Fibroblast of lung (primary cell): ENCODE results near the gene ATP8B2. TPM values are rescaled to one million over a fixed set of nuclear protein-coding genes. Genes with fewer than 3 reads are reported as not detected.
"Not testable (repeated sequence)": the region's sequence is repeated elsewhere in the genome, so short reads cannot be mapped to it uniquely, and the experiment has no call there.

Experiments used
- DNase-seq, 2 donors: peaks; one replicate each; pipeline versions ENCODE4 v3.0.0 to v3.0.0-alpha.2; 2010; ENCODE audit warnings: low read depth in 2 of 2
- H2AFZ ChIP-seq: 2 replicates; pipeline ENCODE4 v1.5.1; 2012; ENCODE audit warnings: low read length, control low read depth, inconsistent platforms
- H3K27ac ChIP-seq: 2 replicates; pipeline ENCODE4 v1.5.1; 2011; ENCODE audit warnings: low read length, control low read depth; ENCODE audit not compliant: insufficient read depth
- H3K27me3 ChIP-seq: 2 replicates; pipeline ENCODE4 v1.5.1; 2011; ENCODE audit warnings: mild to moderate bottlenecking, low read length; ENCODE audit not compliant: control insufficient read depth, insufficient read depth
- H3K36me3 ChIP-seq: 2 replicates; pipeline ENCODE4 v1.5.1; 2011; ENCODE audit warnings: low read length; ENCODE audit not compliant: control insufficient read depth, insufficient read depth
- H3K4me1 ChIP-seq: 2 replicates; pipeline ENCODE4 v1.5.1; 2011; ENCODE audit warnings: low read length; ENCODE audit not compliant: control insufficient read depth, insufficient read depth; ENCODE audit errors: extremely low read depth
- H3K4me2 ChIP-seq: 2 replicates; pipeline ENCODE4 v1.5.1; 2011; ENCODE audit warnings: low read length, control low read depth; ENCODE audit not compliant: insufficient read depth; ENCODE audit errors: extremely low read depth
- H3K4me3 ChIP-seq, 4 experiments: fragments of 200-600 bp in 1 of 4; sonication (generic) in 1 of 4; replicated peaks in 1 of 4; 2 replicates each; pipeline ENCODE4 v1.5.1; 2011 to 2016; ENCODE audit warnings: low read length in 4 of 4, low read depth in 3 of 4, mild to moderate bottlenecking in 3 of 4, control low read depth in 2 of 4, inconsistent platforms in 1 of 4, mixed read lengths in 1 of 4; ENCODE audit not compliant: insufficient read depth in 1 of 4; ENCODE audit errors: control extremely low read depth in 1 of 4
- H3K79me2 ChIP-seq: 2 replicates; pipeline ENCODE4 v1.5.1; 2012; ENCODE audit warnings: mild to moderate bottlenecking, low read length, inconsistent platforms; ENCODE audit not compliant: control insufficient read depth, insufficient read depth
- H3K9ac ChIP-seq: 2 replicates; pipeline ENCODE4 v1.5.1; 2011; ENCODE audit warnings: mild to moderate bottlenecking, low read length, control low read depth; ENCODE audit not compliant: insufficient read depth
- H3K9me3 ChIP-seq: 2 replicates; pipeline ENCODE4 v1.5.1; 2012; ENCODE audit warnings: low read depth, low read length; ENCODE audit not compliant: control insufficient read depth, insufficient read depth
- H4K20me1 ChIP-seq: 2 replicates; pipeline ENCODE4 v1.5.1; 2011; ENCODE audit warnings: low read length; ENCODE audit not compliant: control insufficient read depth, insufficient read depth; ENCODE audit errors: extremely low read depth
- EZH2 ChIP-seq: IDR thresholded peaks from 2 replicates; pipeline ENCODE4 v1.5.1; 2012; ENCODE audit warnings: low read length, control low read depth, mild to moderate bottlenecking; ENCODE audit errors: missing control alignments
- polyA plus RNA-seq, 2 donors: library from polyadenylated mRNA; depleted of rRNA in 1 of 2; stranded (reverse) in 1 of 2; unstranded in 1 of 2; fragments of >200 nt; gene quantifications; 2 replicates each; pipeline ENCODE4 v1.2.1, GENCODE V29; 2011 to 2012; ENCODE audit warnings: missing spikeins in 1 of 2
- total RNA-seq: library from RNA; depleted of rRNA; stranded (reverse); fragments of >200 nt; gene quantifications from 2 replicates; pipeline ENCODE4 v1.2.1, GENCODE V29; 2014
- TF ChIP-seq, protein P1 (sequence below), 2 donors: IDR thresholded peaks in 1 of 2; conservative IDR thresholded peaks in 1 of 2; 1 replicate in 1 of 2; 2 replicates in 1 of 2; pipeline ENCODE4 v1.5.1; 2011 to 2012; ENCODE audit warnings: low read length in 2 of 2, control low read depth in 1 of 2, inconsistent platforms in 1 of 2, low read depth in 1 of 2, mild to moderate bottlenecking in 1 of 2

Gene ATP8B2
- total and polyA plus RNA-seq, 2 donors (not counting 1 experiment from before 2014, with no cell fraction given), result 101 to 205 TPM

DNA sequence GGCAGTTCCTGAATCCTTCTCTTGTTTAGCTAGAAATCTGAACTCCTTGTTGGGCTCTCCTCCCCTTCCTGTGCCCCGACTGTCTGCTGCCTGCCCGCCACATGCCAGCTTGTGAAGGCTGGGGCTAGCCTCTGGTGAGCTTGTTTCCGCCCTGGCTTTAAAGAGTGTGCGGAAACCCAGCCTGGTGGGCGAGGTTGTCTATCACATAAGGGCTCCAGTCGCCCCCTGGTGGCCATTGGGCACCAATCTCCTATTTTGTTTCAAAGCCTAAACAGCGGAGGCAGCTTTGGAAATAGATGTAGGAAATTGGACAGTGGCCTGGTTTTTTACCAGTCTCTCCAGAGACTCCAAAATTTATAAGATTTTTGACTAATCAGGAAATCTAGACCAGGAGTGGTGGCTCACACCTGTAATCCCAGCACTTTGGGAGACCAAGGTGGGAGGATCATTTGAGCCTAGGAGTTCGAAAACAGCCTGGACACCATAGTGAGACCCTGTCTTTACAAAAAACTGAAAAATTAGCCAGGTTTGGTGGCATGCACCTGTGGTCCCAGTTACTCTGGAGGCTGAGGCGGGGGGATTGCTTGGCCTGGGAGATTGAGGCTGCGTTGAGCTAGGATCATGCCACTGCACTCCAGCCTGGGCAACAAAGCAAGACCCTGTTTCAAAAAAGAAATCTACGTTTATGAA, 9.8 kb downstream of the ATP8B2 start:
- H3K79me2 ChIP-seq, result peaks cover 4% of the 10 kb centered on the region

DNA sequence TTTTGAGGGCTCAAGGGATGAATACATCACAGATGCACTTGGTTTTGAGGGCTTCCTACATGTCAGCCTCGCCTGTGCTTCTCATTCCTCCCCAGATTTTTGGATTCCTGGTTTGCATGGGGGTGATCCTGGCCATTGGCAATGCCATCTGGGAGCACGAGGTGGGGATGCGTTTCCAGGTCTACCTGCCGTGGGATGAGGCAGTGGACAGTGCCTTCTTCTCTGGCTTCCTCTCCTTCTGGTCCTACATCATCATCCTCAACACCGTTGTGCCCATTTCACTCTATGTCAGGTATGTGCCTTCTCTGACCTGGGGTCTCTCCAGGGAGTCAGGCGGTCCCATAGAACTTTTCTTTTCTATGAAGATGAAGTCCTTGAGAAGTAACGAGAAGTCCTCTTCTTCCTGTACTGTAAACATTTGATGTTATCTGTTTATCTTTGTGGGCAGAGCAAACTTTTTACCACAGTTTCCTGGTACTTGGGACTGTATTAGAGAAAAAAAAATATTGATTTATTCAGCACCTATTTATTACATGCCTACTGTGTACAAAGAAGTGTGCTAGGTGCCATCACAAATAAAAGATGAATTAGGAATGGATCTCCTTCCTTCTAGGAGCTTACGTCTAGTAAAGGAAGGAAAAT, 12.0 kb downstream of the ATP8B2 start:
- TF ChIP-seq EZH2, result no peak
- TF ChIP-seq, protein P1, sequence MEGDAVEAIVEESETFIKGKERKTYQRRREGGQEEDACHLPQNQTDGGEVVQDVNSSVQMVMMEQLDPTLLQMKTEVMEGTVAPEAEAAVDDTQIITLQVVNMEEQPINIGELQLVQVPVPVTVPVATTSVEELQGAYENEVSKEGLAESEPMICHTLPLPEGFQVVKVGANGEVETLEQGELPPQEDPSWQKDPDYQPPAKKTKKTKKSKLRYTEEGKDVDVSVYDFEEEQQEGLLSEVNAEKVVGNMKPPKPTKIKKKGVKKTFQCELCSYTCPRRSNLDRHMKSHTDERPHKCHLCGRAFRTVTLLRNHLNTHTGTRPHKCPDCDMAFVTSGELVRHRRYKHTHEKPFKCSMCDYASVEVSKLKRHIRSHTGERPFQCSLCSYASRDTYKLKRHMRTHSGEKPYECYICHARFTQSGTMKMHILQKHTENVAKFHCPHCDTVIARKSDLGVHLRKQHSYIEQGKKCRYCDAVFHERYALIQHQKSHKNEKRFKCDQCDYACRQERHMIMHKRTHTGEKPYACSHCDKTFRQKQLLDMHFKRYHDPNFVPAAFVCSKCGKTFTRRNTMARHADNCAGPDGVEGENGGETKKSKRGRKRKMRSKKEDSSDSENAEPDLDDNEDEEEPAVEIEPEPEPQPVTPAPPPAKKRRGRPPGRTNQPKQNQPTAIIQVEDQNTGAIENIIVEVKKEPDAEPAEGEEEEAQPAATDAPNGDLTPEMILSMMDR (conservative IDR thresholded peaks at IDR 0.05 in 1 of 2, IDR thresholded peaks at IDR 0.05 in 1 of 2; ENCODE audit: low read depth in 1 of 2, low read length in 2 of 2), result no peak
- H3K4me1 ChIP-seq, result peaks cover 5% of the 10 kb centered on the region
- H3K79me2 ChIP-seq, result no peaks in the 10 kb centered on the region
- H3K9me3 ChIP-seq, result no peaks in the 10 kb centered on the region
- H3K36me3 ChIP-seq, result peaks cover 45% of the 10 kb centered on the region
- no peaks in the 10 kb centered on the region for H3K27me3 ChIP-seq
- H2AFZ ChIP-seq, result no peak overlapping the region
- H3K4me3 ChIP-seq, result no peak overlapping the region
- no peak overlapping the region for H3K9ac ChIP-seq
- no peak overlapping the region for H3K4me2 ChIP-seq
- H3K27ac ChIP-seq, result no peak overlapping the region
- no peaks in the 10 kb centered on the region for H4K20me1 ChIP-seq
- DNase-seq, result no peak

More for the DNA sequence above, 9.8 kb downstream of the ATP8B2 start:
- Histone ChIP-seq H3K4me2 (no peak overlapping the region), H4K20me1 (no peaks in the 10 kb centered on the region), H2AFZ (no peak overlapping the region), H3K4me3 (no peak overlapping the region), H3K27me3 (no peaks in the 10 kb centered on the region), H3K27ac (peak overlapping the region; percentile 59), H3K9ac (no peak overlapping the region), H3K9me3 (no peaks in the 10 kb centered on the region), H3K4me1 (peaks cover 5% of the 10 kb centered on the region), H3K36me3 (peaks cover 42% of the 10 kb centered on the region)
- TF ChIP-seq EZH2, result no peak
- TF ChIP-seq, protein P1 (conservative IDR thresholded peaks at IDR 0.05 in 1 of 2, IDR thresholded peaks at IDR 0.05 in 1 of 2; ENCODE audit: low read depth in 1 of 2, low read length in 2 of 2), result peak; percentile 82 to 87
- peak; percentile 70 to 84 for DNase-seq

DNA sequence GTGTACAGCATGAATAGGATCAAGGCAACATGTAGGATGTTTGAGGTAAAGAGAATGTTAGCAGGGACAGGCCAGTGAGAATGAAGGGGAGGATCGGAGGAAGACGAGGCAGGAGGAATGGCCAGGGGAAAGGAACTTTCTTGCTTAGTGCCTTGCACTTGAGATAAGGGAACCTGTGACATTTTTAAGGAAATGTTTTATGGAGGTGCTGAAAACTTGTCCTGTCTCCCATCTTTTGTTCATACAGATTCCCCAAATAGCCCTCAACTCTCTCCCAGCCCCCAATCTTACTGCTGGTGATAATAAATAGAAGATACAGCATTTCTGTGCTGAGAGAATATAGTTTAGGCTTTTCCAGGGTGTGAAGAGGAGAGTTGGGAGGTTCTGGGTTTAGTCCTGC, 13.6 kb downstream of the ATP8B2 start:
- DNase-seq, result no peak
- H2AFZ ChIP-seq, result no peak overlapping the region
- H3K9ac ChIP-seq, result no peak overlapping the region
- H3K27ac ChIP-seq, result no peak overlapping the region
- H3K27me3 ChIP-seq, result no peaks in the 10 kb centered on the region
- TF ChIP-seq, protein P1 (conservative IDR thresholded peaks at IDR 0.05 in 1 of 2, IDR thresholded peaks at IDR 0.05 in 1 of 2; ENCODE audit: low read depth in 1 of 2, low read length in 2 of 2), result no peak
- no peak for TF ChIP-seq EZH2
- no peak overlapping the region for H3K4me2 ChIP-seq
- no peak overlapping the region for H3K4me3 ChIP-seq
- H3K36me3 ChIP-seq, result peaks cover 53% of the 10 kb centered on the region
- no peaks in the 10 kb centered on the region for H3K9me3 ChIP-seq
- H3K79me2 ChIP-seq, result no peaks in the 10 kb centered on the region
- H3K4me1 ChIP-seq, result peaks cover 5% of the 10 kb centered on the region
- no peaks in the 10 kb centered on the region for H4K20me1 ChIP-seq

DNA sequence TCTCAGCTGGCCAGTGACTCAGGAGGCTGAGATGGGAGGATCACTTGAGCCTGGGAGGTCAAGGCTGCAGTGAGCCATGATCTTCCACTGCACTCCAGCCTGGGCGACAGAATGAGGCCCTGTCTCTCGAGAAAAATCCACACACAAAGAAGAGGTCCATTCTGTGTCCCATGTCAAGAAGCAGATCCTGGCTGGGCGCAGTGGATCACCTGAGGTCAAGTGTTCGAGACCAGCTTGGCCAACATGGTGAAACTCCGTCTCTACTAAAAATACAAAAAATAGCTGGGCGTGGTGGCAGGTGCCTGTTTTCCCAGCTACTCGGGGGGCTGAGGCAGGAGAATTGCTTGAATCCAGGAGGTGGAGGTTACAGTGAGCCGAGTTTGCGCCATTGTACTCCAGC, 16.0 kb downstream of the ATP8B2 start:
- H3K79me2 ChIP-seq, H4K20me1 ChIP-seq, H3K4me1 ChIP-seq, H3K9ac ChIP-seq, H3K27me3 ChIP-seq, DNase-seq, H2AFZ ChIP-seq, H3K4me2 ChIP-seq, H3K9me3 ChIP-seq, H3K27ac ChIP-seq, H3K4me3 ChIP-seq: not testable (repeated sequence)
- peaks cover 67% of the 10 kb centered on the region for H3K36me3 ChIP-seq
